Effector memory CD4-positive, alpha-beta T cell (primary cell): Measurements from ENCODE around the gene KDM4C.

Source experiments
- DNase-seq, 3 donors: peaks; one replicate each; pipeline ENCODE4 v3.0.0-alpha.2; 2020
- H3K27ac ChIP-seq: 2 replicates; pipeline ENCODE4 v1.7.0; 2013; ENCODE audit warnings: mild to moderate bottlenecking, low read length, moderate library complexity; ENCODE audit not compliant: insufficient read depth, poor library complexity, severe bottlenecking
- H3K27me3 ChIP-seq: replicated peaks from 2 replicates; pipeline ENCODE4 v1.7.0; 2013; ENCODE audit warnings: mild to moderate bottlenecking, low read length; ENCODE audit not compliant: insufficient read depth, control insufficient read depth, poor library complexity, severe bottlenecking
- H3K36me3 ChIP-seq: 2 replicates; pipeline ENCODE4 v1.7.0; 2013; ENCODE audit warnings: mild to moderate bottlenecking, low read length, moderate library complexity; ENCODE audit not compliant: control insufficient read depth, insufficient read depth
- H3K4me1 ChIP-seq: 2 replicates; pipeline ENCODE4 v1.7.0; 2013; ENCODE audit warnings: low read length, mild to moderate bottlenecking; ENCODE audit not compliant: control insufficient read depth, insufficient read depth, poor library complexity, severe bottlenecking
- H3K4me3 ChIP-seq: 2 replicates; pipeline ENCODE4 v1.7.0; 2013; ENCODE audit warnings: low read length, low read depth, mild to moderate bottlenecking; ENCODE audit not compliant: insufficient read depth, poor library complexity, severe bottlenecking
- H3K9me3 ChIP-seq: 2 replicates; pipeline ENCODE4 v1.7.0; 2013; ENCODE audit warnings: mild to moderate bottlenecking, low read length, moderate library complexity; ENCODE audit not compliant: control insufficient read depth

KDM4C gene

GRCh38 chr9:7097785-7098752, 340.3 kb downstream of the KDM4C start:
- no peak for DNase-seq
- Histone ChIP-seq H3K9me3 (no peaks in the 10 kb centered on the region), H3K4me3 (no peak overlapping the region), H3K4me1 (no peaks in the 10 kb centered on the region), H3K27ac (no peak overlapping the region), H3K27me3 (no peaks in the 10 kb centered on the region), H3K36me3 (peaks cover 14% of the 10 kb centered on the region)

GRCh38 chr9:7103367-7103766, 345.6 kb downstream of the KDM4C start:
- Histone ChIP-seq H3K27me3 (no peaks in the 10 kb centered on the region), H3K27ac (no peak overlapping the region), H3K4me3 (no peak overlapping the region), H3K9me3 (no peaks in the 10 kb centered on the region), H3K4me1 (no peaks in the 10 kb centered on the region), H3K36me3 (peaks cover 27% of the 10 kb centered on the region)
- no peak for DNase-seq

- DNase-seq: no peak
- Histone ChIP-seq H3K4me1 (no peaks in the 10 kb centered on the region), H3K4me3 (no peak overlapping the region), H3K36me3 (peaks cover 27% of the 10 kb centered on the region), H3K27me3 (no peaks in the 10 kb centered on the region), H3K9me3 (no peaks in the 10 kb centered on the region), H3K27ac (no peak overlapping the region)
These were observed 346.0 kb downstream of the KDM4C start for GRCh38 chr9:7103771-7104170.

- Histone ChIP-seq H3K4me1 (no peaks in the 10 kb centered on the region), H3K36me3 (peaks cover 27% of the 10 kb centered on the region), H3K27ac (no peak overlapping the region), H3K27me3 (no peaks in the 10 kb centered on the region), H3K9me3 (no peaks in the 10 kb centered on the region), H3K4me3 (no peak overlapping the region)
- DNase-seq: no peak
These were observed 346.9 kb downstream of the KDM4C start for GRCh38 chr9:7104625-7105024.

GRCh38 chr9:7105095-7105494, 347.3 kb downstream of the KDM4C start:
- DNase-seq: no peak
- H3K36me3 ChIP-seq: peaks cover 27% of the 10 kb centered on the region

GRCh38 chr9:7108936-7109335, 351.2 kb downstream of the KDM4C start:
- no peak for DNase-seq
- Histone ChIP-seq H3K4me1 (no peaks in the 10 kb centered on the region), H3K27ac (no peak overlapping the region), H3K9me3 (no peaks in the 10 kb centered on the region), H3K27me3 (no peaks in the 10 kb centered on the region), H3K36me3 (peaks cover 16% of the 10 kb centered on the region), H3K4me3 (no peak overlapping the region)

More at GRCh38 chr9:7105095-7105494, 347.3 kb downstream of the KDM4C start:
- H3K4me1 ChIP-seq: no peaks in the 10 kb centered on the region
- no peak overlapping the region for H3K27ac ChIP-seq
- no peaks in the 10 kb centered on the region for H3K27me3 ChIP-seq
- H3K4me3 ChIP-seq: no peak overlapping the region
- H3K9me3 ChIP-seq: no peaks in the 10 kb centered on the region

GRCh38 chr9:7111413-7111812, 353.6 kb downstream of the KDM4C start:
- DNase-seq: no peak
- Histone ChIP-seq H3K27me3 (no peaks in the 10 kb centered on the region), H3K9me3 (no peaks in the 10 kb centered on the region), H3K4me3 (no peak overlapping the region), H3K27ac (no peak overlapping the region), H3K36me3 (no peaks in the 10 kb centered on the region), H3K4me1 (no peaks in the 10 kb centered on the region)

GRCh38 chr9:7115606-7116005, 357.8 kb downstream of the KDM4C start:
- Histone ChIP-seq H3K4me1 (no peaks in the 10 kb centered on the region), H3K36me3 (no peaks in the 10 kb centered on the region), H3K27me3 (no peaks in the 10 kb centered on the region), H3K4me3 (no peak overlapping the region), H3K9me3 (no peaks in the 10 kb centered on the region), H3K27ac (no peak overlapping the region)
- no peak for DNase-seq

- H3K36me3 ChIP-seq: peaks cover under 1% of the 10 kb centered on the region
- no peak overlapping the region for H3K4me3 ChIP-seq
- DNase-seq: no peak
- no peak overlapping the region for H3K27ac ChIP-seq
- H3K9me3 ChIP-seq: no peaks in the 10 kb centered on the region
- H3K27me3 ChIP-seq: no peaks in the 10 kb centered on the region
- no peaks in the 10 kb centered on the region for H3K4me1 ChIP-seq
These were observed 360.1 kb downstream of the KDM4C start for GRCh38 chr9:7117676-7118561.

- DNase-seq: no peak
- Histone ChIP-seq H3K36me3 (peaks cover 7% of the 10 kb centered on the region), H3K27ac (no peak overlapping the region), H3K4me1 (no peaks in the 10 kb centered on the region), H3K4me3 (no peak overlapping the region), H3K9me3 (no peaks in the 10 kb centered on the region), H3K27me3 (no peaks in the 10 kb centered on the region)
These were observed 360.9 kb downstream of the KDM4C start for GRCh38 chr9:7118633-7119032.
